ENCODE results near the gene ITGB4.
"Not testable (repeated sequence)": the region's sequence is repeated elsewhere in the genome, so short reads cannot be mapped to it uniquely, and the experiment has no call there.

The ITGB4 gene

GRCh38 chr17:75754378-75755204, 33.3 kb downstream of the ITGB4 start:
- no peak for DNase-seq

- DNase-seq, result no peak
Measured at GRCh38 chr17:75755205-75755901, 34.1 kb downstream of the ITGB4 start.

DNA sequence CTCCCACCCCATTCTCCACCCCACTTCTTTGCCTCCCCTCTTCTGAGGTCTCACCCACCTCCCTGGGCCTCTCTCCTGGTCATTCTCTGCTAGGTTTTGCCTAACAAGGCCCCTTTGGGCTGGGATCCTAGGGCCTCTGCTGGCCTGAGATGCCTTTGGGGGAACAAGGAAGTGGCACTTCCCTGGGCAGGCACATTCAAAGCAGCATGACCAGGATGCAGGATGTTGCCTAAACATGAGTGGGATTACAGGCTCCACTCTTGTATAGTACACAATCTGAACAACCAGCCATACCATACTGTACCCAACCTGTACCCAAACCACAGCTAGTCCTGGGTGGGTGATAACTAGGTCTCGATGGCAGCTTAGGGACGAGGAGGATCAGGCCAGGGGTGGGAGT, 34.7 kb downstream of the ITGB4 start:
- DNase-seq, result no peak

- DNase-seq, result no peak
Measured at GRCh38 chr17:75756451-75757085, 35.3 kb downstream of the ITGB4 start.

DNA sequence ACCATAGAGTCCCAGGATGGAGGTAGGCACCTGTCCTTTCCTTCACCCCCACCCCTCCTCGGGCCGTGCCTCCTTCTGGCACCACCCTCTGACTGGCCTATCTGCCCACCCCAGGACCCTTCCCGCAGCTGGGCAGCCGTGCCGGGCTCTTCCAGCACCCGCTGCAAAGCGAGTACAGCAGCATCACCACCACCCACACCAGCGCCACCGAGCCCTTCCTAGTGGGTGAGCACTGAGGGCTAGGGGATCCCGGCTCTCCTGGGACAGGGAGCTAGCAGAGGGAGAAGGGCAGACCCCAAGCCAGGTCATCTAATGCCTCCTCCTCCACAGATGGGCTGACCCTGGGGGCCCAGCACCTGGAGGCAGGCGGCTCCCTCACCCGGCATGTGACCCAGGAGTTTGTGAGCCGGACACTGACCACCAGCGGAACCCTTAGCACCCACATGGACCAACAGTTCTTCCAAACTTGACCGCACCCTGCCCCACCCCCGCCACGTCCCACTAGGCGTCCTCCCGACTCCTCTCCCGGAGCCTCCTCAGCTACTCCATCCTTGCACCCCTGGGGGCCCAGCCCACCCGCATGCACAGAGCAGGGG, 35.9 kb downstream of the ITGB4 start:
- no peak for DNase-seq

DNA sequence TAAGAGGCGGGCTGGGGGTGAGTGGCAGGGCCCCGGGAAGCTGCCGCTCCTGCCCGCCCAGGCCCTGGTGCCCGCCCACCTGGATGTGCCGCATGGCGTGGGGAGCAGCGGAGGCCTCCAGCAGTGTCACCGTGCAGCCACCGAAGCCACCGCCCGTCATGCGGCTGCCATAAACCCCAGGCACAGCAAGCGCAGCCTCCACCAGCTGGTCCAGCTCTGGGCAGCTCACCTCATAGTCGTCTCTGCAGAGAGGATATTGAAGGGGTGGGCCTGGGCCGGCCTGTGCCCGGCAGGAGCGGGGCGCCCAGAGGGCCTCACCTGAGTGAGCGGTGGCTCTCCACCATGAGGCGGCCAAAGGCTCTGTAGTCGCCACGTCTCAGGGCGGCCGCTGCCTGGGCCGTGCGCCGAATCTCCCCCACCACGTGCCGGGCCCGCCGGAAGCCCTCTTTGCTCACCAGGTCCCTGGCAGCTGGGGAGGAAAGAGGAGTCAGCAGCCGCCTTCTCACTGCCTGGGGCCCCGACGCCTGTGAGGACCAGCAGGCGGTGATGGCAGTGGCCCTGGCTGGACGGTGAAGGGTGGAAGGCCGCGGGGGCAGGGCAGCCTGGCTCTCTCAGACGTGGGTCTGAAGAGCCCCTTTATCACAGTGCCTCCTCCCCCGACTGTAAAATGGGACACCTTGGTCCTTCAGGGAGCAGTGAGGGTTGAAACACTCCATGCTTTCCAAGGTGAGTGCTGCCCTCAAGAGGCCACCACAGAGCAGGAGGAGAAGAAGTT, 37.1 kb downstream of the ITGB4 start:
- no peak for DNase-seq

DNA sequence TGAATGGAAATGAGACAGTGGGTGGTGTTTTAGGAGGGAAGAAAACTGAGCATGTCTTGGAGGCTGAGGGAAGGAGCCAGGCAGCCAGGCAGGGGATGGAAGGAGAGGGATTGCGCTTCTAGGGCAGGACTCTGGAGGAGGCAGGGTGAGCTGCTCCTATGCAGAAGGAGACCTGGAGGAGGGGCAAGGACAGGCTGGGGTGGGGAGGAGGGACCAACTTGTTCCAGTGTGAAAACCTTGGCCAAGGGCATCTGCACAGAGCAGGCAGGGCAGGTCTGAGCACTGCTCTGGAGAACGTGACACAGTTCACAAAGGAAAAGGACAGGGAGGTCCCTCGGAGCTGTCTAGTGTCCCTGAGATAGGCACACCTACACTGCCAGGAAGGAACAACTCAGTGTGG, 38.2 kb downstream of the ITGB4 start:
- DNase-seq, result no peak

DNA sequence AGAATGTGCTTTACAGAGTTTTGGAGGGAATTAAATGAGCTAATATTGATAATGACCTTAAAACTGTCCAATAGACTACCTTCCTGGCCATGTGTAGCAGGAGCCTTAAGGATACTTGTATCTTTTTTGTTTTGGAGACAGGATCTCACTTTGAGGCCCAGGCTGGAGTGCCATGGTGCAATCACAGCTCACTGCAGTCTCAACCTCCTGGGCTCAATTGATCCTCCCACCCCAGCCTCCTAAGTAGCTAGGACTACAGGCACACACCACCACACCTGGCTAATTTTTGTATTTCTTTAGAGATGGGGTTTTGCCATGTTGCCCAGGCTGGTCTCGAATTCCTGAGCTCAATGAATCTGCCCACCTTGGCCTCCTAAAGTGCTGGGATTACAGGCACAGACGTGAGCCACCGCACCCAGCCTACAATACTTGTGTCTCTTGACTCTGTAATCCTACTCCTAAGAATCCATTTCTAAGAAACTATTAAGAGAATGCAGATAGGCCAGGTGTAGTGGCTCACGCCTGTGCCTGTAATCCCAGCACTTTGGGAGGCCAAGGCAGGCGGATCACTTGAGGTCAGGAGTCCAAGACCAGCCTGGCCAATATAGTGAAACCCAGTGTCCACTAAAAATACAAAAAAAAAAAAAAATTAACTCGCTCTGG, 38.9 kb downstream of the ITGB4 start:
- DNase-seq, result not testable (repeated sequence)

DNA sequence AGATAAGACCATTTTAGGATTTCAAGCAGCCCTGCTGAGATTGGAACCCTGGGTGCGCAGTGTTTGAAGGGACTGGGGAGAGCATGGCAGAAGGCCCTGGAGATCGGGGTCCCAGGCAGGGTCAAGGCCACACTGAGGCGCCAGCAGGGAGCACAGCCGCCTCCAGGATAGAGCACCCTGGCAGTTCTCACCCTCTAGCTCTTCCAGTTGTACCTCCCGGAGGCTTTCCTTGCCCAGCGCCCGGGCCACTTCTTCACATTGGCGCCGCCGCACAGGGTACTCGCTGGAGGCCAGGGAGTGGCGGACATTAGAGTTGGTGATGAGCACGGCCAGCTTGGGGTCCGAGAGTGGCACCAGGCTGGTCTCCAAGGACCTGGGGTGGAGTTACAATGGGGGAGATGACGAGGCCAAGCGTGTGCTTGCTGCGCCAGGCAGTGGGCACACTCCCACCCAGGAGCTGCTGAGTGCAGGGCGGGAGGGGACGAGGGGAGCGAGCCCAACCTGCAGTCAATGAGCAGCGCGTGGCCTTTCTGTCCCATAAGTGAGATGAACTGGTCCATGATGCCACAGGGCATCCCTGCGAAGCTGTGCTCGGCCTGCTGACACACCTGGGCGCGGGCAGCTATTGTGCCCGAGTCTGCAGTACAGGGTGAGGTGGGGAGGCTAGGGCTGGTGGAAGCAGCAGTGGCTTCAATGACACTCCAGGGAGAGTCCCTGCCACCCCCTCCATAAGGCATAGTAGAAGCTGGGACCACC, 41.4 kb downstream of the ITGB4 start:
- no peak for DNase-seq

- no peak for DNase-seq
Measured at GRCh38 chr17:75763269-75763607, 42.0 kb downstream of the ITGB4 start.

GRCh38 chr17:75763613-75764416, 42.6 kb downstream of the ITGB4 start:
- DNase-seq, result no peak

DNA sequence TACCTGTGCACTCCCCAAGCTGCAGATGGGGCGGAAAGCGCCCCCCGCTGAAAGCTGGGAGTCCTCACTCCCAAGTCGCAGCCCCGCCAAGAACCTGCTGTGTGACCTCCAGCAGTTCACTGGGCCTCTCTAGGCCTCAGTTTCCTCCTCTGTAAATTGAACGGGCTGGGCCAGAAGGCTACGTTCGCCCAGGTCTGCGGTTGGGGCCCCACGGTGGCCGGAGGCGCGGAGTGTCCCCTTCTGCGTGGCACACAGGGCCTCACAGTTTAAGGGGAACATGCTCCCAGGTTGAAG, 43.1 kb downstream of the ITGB4 start:
- no peak for DNase-seq

GRCh38 chr17:75764711-75765421, 43.6 kb downstream of the ITGB4 start, which contains the start of gene GALK1:
GALK1 (minus strand) TSS chr17:75765192; CDS start chr17:75765136, 56 bp downstream.
- DNase-seq, result peak; percentile 68

- no peak for DNase-seq
Measured at GRCh38 chr17:75765981-75766380, 44.7 kb downstream of the ITGB4 start.

DNA sequence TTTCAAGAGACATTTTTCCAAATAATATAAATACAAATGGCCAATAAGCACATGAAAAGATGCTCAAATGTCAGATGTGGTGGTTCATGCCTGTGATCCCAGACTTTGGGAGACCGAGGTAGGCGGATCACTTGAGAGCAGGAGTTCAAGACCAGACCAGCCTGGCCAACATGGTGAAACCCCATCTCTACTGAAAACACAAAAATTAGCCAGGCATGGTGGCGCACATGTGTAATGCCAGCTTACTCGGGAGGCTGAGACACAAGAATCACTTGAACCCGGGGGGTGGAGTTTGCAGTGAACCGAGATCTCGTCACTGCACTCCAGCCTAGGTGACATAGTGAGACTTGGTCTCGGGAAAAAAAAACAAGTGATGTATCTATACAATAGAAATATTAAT, 46.6 kb downstream of the ITGB4 start:
- no peak for DNase-seq

GRCh38 chr17:75769536-75769935, 48.3 kb downstream of the ITGB4 start:
- no peak for DNase-seq

- no peak for DNase-seq
Measured at GRCh38 chr17:75771334-75772281, 50.3 kb downstream of the ITGB4 start.

GRCh38 chr17:75773121-75773807, 52.0 kb downstream of the ITGB4 start:
- no peak for DNase-seq

Measured in stimulated activated naive CD4-positive, alpha-beta T cell treated with Interleukin-2 at 50 U/mL for 16 hours (primary cell).